C4-2B (cell line): ENCODE measurements around the gene CHST1.

Source experiments
- CTCF ChIP-seq: fragments of 450-650 bp; conservative IDR thresholded peaks from 2 replicates; pipeline ENCODE4 v1.5.1; 2017; ENCODE audit warnings: mild to moderate bottlenecking
- ZFX ChIP-seq: fragments of 450-650 bp; IDR thresholded peaks from 2 replicates; pipeline ENCODE4 v1.6.1; 2017

- TF ChIP-seq CTCF, result no peak
- no peak for TF ChIP-seq ZFX
Observed at GRCh38 chr11:45654231-45655011, 11.0 kb downstream of the CHST1 start.
